Measurements from ENCODE around the gene CD82.

The CD82 gene

GRCh38 chr11:44633641-44634040, 68.2 kb downstream of the CD82 start:
- TF ChIP-seq, protein P1, sequence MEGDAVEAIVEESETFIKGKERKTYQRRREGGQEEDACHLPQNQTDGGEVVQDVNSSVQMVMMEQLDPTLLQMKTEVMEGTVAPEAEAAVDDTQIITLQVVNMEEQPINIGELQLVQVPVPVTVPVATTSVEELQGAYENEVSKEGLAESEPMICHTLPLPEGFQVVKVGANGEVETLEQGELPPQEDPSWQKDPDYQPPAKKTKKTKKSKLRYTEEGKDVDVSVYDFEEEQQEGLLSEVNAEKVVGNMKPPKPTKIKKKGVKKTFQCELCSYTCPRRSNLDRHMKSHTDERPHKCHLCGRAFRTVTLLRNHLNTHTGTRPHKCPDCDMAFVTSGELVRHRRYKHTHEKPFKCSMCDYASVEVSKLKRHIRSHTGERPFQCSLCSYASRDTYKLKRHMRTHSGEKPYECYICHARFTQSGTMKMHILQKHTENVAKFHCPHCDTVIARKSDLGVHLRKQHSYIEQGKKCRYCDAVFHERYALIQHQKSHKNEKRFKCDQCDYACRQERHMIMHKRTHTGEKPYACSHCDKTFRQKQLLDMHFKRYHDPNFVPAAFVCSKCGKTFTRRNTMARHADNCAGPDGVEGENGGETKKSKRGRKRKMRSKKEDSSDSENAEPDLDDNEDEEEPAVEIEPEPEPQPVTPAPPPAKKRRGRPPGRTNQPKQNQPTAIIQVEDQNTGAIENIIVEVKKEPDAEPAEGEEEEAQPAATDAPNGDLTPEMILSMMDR (IDR thresholded peaks at IDR 0.05) = peak; percentile 33; the same call in 1 of the 2 replicates

DNA sequence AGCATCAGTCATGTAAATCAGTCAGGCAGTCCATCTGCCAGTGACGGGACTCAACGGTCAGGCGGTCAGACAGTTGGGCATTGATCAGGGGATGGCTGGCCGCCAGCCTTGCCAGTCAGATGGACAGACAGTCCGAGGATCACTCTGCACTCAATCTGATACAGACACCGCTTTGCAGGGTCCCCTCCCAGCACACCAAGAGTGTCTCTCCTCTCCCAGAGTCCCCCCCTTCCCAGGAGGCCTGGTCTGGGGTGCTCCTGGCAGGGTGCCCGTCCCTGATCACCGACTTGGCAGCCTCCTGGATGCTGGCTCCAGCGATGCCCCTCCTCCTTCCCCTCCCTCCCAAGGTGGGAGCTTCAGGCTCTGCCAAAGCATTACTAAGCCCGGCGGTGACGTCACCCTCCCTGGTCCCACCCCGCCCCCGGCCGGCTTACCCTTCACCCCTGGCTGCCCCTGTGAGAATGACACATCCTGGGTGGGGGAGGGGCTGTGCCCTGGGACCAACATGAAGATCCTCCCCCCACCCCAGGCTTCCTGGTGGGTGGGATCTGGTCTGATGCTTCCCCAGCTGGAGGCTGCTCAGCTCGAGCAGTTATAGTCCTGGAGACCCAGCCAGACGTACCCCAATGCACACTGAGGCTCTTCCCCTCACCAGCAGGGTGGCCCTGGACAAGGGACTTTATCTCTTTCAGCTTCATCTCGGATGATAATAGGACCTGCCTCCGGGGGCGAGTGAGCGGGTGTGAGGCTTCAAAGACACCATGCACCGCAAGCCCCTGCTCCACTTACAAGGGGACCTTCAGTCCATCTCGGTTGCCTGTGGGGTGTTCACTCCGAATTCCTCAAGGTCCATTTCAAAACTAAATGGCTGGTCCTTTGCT, 69.2 kb downstream of the CD82 start:
- TF ChIP-seq, protein P1 (IDR thresholded peaks at IDR 0.05) = no peak

DNA sequence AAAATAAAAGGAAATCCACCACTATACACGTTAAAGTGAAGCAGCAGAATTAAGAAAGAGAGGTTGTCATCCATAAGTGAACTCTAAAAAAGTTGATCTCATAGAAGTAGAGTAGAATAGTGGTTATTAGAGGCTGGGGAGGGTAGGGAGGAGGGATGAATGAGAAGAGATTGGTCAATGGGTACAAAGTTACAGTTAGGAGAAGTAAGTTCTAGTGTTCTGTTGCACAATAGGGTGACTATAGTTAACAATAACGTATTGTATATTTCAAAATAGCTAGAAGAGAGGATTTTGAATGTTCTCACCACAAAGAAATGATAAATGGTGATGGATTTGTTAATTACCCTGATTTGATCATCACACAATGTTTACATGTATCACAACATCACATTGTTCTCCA, 72.0 kb downstream of the CD82 start:
- TF ChIP-seq, protein P1 (IDR thresholded peaks at IDR 0.05) = no peak

- TF ChIP-seq, protein P1 (IDR thresholded peaks at IDR 0.05) = no peak
Measured at GRCh38 chr11:44638032-44638431, 72.6 kb downstream of the CD82 start.

DNA sequence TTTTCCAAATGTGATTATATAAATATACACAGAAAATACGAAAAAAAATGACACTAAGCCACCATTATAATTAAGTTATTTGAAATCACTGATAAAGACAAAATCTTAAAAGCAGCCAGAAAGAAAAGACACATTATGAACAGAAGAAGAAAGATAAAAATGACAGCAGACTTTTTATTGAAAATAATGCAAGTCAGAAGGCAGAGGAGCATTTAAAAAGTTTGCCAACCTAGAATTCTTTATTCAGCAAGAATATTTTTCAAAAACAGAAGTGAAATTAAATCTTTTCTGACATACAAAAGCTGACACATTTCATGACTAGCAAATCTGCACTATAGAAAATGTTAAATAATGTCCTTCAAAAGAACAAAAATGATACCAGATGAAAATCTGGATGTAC, 77.8 kb downstream of the CD82 start:
- TF ChIP-seq, protein P1 (IDR thresholded peaks at IDR 0.05) = no peak

GRCh38 chr11:44645827-44646226, 80.4 kb downstream of the CD82 start:
- TF ChIP-seq, protein P1 (IDR thresholded peaks at IDR 0.05) = no peak

- TF ChIP-seq, protein P1 (IDR thresholded peaks at IDR 0.05) = no peak
Measured at GRCh38 chr11:44648109-44648508, 82.6 kb downstream of the CD82 start.

Measured in LNCAP (cell line).